GM12878 (cell line): ENCODE measurements around the gene PIP. TPM values are rescaled to one million over a fixed set of nuclear protein-coding genes. Genes with fewer than 3 reads are reported as not detected.
"Not testable (repeated sequence)": the region's sequence is repeated elsewhere in the genome, so short reads cannot be mapped to it uniquely, and the experiment has no call there.

Experiments used
- ATAC-seq: fragments of 200-7000 bp; cut with Tn5 transposase; 3 replicates; pipeline ENCODE4 v1.9.1; 2020; ENCODE audit warnings: mild to moderate bottlenecking, moderate library complexity
- Bru-seq: library from RNA; stranded (reverse); fragments of 400-500 nt; gene quantifications from one replicate; lab custom pipeline; 2021; lab: Mats Ljungman, UMichigan
- BruChase-seq, 2 experiments: library from RNA; stranded (reverse); fragments of 400-500 nt; gene quantifications; one replicate each; lab custom pipeline; 2021; lab: Mats Ljungman, UMichigan
- BruUV-seq: library from RNA; stranded (reverse); fragments of 400-500 nt; replicated peaks from 2 replicates; lab custom pipeline; 2021; lab: Mats Ljungman, UMichigan
- CTCF ChIA-PET: fragments of 300-600 bp; sonication (Branson Sonifier 250); formaldehyde crosslinking; extraction: SDS; loops from one replicate; lab custom pipeline; 2021; ENCODE audit warnings: inconsistent platforms; lab: Yijun Ruan, JAX
- POLR2A ChIA-PET: fragments of 350-600 bp; formaldehyde crosslinking; extraction: SDS; loops from one replicate; lab custom pipeline; 2021; ENCODE audit warnings: inconsistent platforms; lab: Charles Lee
- RAD21 ChIA-PET: fragments of 300-600 bp; sonication (Branson Sonifier 250); formaldehyde crosslinking; loops from one replicate; lab custom pipeline; 2023; ENCODE audit warnings: antibody characterized with exemption; ENCODE audit not compliant: unreplicated experiment; lab: Charles Lee
- SMC1A ChIA-PET: fragments of 300-600 bp; sonication (Branson Sonifier 250); formaldehyde crosslinking; loops from one replicate; lab custom pipeline; 2023; ENCODE audit not compliant: unreplicated experiment, uncharacterized antibody; lab: Charles Lee
- DNase-seq: peaks from one replicate; pipeline ENCODE4 v3.0.0-alpha.2; 2011; ENCODE audit warnings: low read depth, low spot score
- FAIRE-seq: peaks from 3 replicates; lab custom pipeline; 2011; peaks lifted over from hg19 to GRCh38; lab: Jason Lieb, UNC
- H2AFZ ChIP-seq: 2 replicates; pipeline ENCODE4 v1.6.0; 2011; ENCODE audit warnings: low read depth, low read length, control low read depth; ENCODE audit not compliant: control insufficient read depth
- H3K27ac ChIP-seq: 2 replicates; pipeline ENCODE4 v1.5.1; 2011; ENCODE audit warnings: control low read depth; ENCODE audit not compliant: control insufficient read depth, insufficient read depth
- H3K27me3 ChIP-seq, 2 experiments: replicated peaks in 1 of 2; 2 replicates each; pipeline versions ENCODE4 v1.6.0 to v1.6.1; 2011; ENCODE audit warnings: low read length in 1 of 2; ENCODE audit not compliant: control insufficient read depth in 2 of 2, insufficient read depth in 2 of 2
- H3K36me3 ChIP-seq, 2 experiments: 2 replicates each; pipeline ENCODE4 v1.5.1; 2011; ENCODE audit warnings: low read length in 1 of 2; ENCODE audit not compliant: control insufficient read depth in 2 of 2, insufficient read depth in 2 of 2
- H3K4me1 ChIP-seq: 2 replicates; pipeline ENCODE4 v1.6.1; 2011; ENCODE audit warnings: mild to moderate bottlenecking, low read length, moderate library complexity, mixed read lengths; ENCODE audit not compliant: control insufficient read depth, insufficient read depth
- H3K4me2 ChIP-seq: 2 replicates; pipeline ENCODE4 v1.6.0; 2011; ENCODE audit warnings: control low read depth; ENCODE audit not compliant: control insufficient read depth, insufficient read depth
- H3K4me3 ChIP-seq: fragments of 200-600 bp; sonication (generic); 2 replicates; pipeline ENCODE4 v1.5.1; 2016
- H3K79me2 ChIP-seq: 2 replicates; pipeline ENCODE4 v1.6.0; 2011; ENCODE audit warnings: low read length; ENCODE audit not compliant: control insufficient read depth, insufficient read depth
- H3K9ac ChIP-seq: 2 replicates; pipeline ENCODE4 v1.8.0; 2011; ENCODE audit warnings: low read length, control low read depth, mixed read lengths; ENCODE audit not compliant: control insufficient read depth, insufficient read depth
- H3K9me3 ChIP-seq: replicated peaks from 3 replicates; pipeline ENCODE4 v1.5.1; 2011; ENCODE audit warnings: mild to moderate bottlenecking, low read length; ENCODE audit not compliant: control insufficient read depth, insufficient read depth
- H4K20me1 ChIP-seq: 2 replicates; pipeline ENCODE4 v1.6.0; 2011; ENCODE audit not compliant: control insufficient read depth, insufficient read depth
- BHLHE40 ChIP-seq, 2 experiments: fragments of 450-650 bp in 1 of 2; IDR thresholded peaks; 2 replicates each; pipeline ENCODE4 v1.6.1; 2011 to 2017; ENCODE audit warnings: low read depth in 2 of 2, borderline replicate concordance in 1 of 2, improper control_type of control experiment in 1 of 2, low read length in 1 of 2, mild to moderate bottlenecking in 1 of 2
- FOXK2 ChIP-seq: fragments of 450-650 bp; IDR thresholded peaks from 2 replicates; pipeline ENCODE4 v1.6.1; 2017; ENCODE audit warnings: mild to moderate bottlenecking, moderate library complexity
- RCOR1 ChIP-seq: conservative IDR thresholded peaks from 2 replicates; pipeline ENCODE4 v1.6.1; 2012; ENCODE audit warnings: low read depth, low read length, improper control_type of control experiment
- RFX5 ChIP-seq: IDR thresholded peaks from 2 replicates; pipeline ENCODE4 v1.6.1; 2011; ENCODE audit warnings: low read depth, low read length, improper control_type of control experiment
- RUNX3 ChIP-seq: IDR thresholded peaks from 2 replicates; pipeline ENCODE4 v1.6.1; 2012; ENCODE audit warnings: low read length, inconsistent platforms
- SREBF2 ChIP-seq: IDR thresholded peaks from 2 replicates; pipeline ENCODE4 v1.6.1; 2012; ENCODE audit warnings: mild to moderate bottlenecking, low read length
- TCF7 ChIP-seq: IDR thresholded peaks from 2 replicates; pipeline ENCODE4 v1.6.1; 2014; ENCODE audit warnings: antibody characterized with exemption, borderline replicate concordance
- ZNF24 ChIP-seq: fragments of 450-650 bp; IDR thresholded peaks from 2 replicates; pipeline ENCODE4 v1.6.1; 2017; ENCODE audit warnings: antibody characterized with exemption, mild to moderate bottlenecking
- WGBS: methylation state at CpG from one replicate; pipeline ENCODE4 v1.1.6; 2016; ENCODE audit warnings: low lambda C conversion rate; ENCODE audit not compliant: insufficient replicate concordance, insufficient coverage; ENCODE audit errors: missing lambda C conversion rate; 5-methylcytosine and 5-hydroxymethylcytosine counted together
- in situ Hi-C: fragments of 300-500 bp; cut with MboI; formaldehyde crosslinking; loops from 9 replicates; pipeline ENCODE4 v1.14.3; 2018; ENCODE audit warnings: mixed read lengths
- intact Hi-C: fragments of 100-400 bp; cut with micrococcal nuclease; formaldehyde crosslinking; loops from one replicate; pipeline ENCODE4 v1.14.2; 2022; ENCODE audit not compliant: unreplicated experiment
- long read RNA-seq, 2 experiments: library from polyadenylated mRNA; unstranded; transcript quantifications; one replicate each; pipeline ENCODE4 v2.0.0, GENCODE V29; 2019 to 2020
- polyA minus RNA-seq, 3 experiments: library from RNA; depleted of rRNA, polyadenylated mRNA; stranded (reverse); fragments of >200 nt; gene quantifications; 2 replicates each; pipeline ENCODE4 v1.2.3, GENCODE V29; 2011
- polyA plus RNA-seq, 11 experiments: library from polyadenylated mRNA; depleted of rRNA in 4 of 11; unstranded in 6 of 11; stranded (reverse) in 5 of 11; fragments of >200 nt; fragmentation: Nextera tagmentation in 4 of 11; fragmentation: Illumina TruSeq in 1 of 11; extraction: Ambion mirVana in 4 of 11; extraction: Trizol in 1 of 11; gene quantifications; 1 replicate in 1 of 11; 2 replicates in 10 of 11; pipeline versions ENCODE4 v1.2.1 to v1.2.3, GENCODE V29; 2011 to 2016; ENCODE audit warnings: inconsistent platforms in 2 of 11, missing spikeins in 2 of 11, low read depth in 1 of 11
- total RNA-seq, 4 experiments: library from RNA; depleted of rRNA in 3 of 4; stranded (reverse); fragments of >200 nt in 3 of 4; fragmentation: Illumina TruSeq in 1 of 4; extraction: Trizol in 1 of 4; gene quantifications; 2 replicates each; pipeline versions ENCODE4 v1.2.1 to v1.2.3, GENCODE V29; 2013 to 2021

The PIP gene
- not detected in 2 replicates for total RNA-seq (2013; cell fraction: nucleolus; rRNA removed)
- total RNA-seq (2014; rRNA removed) = not detected in 2 replicates
- total RNA-seq (2014; rRNA removed; fragmentation: Illumina TruSeq; extraction: Trizol) = not detected in 2 replicates
- total RNA-seq (2021) = not detected in 2 replicates
- polyA plus RNA-seq (2011; ENCODE audit: low read depth) = not detected
- polyA plus RNA-seq (2011; rRNA removed) = not detected in 2 replicates
- not detected in 2 replicates for polyA plus RNA-seq (2011; cell fraction: cytosol; rRNA removed)
- polyA plus RNA-seq (2011; cell fraction: nucleus; rRNA removed) = not detected in 2 replicates
- not detected in 2 replicates for polyA plus RNA-seq (2012)
- not detected in 2 replicates for polyA plus RNA-seq (2014; fragmentation: Illumina TruSeq; extraction: Trizol)
- not detected for polyA plus RNA-seq (2014; fragmentation: Nextera tagmentation; extraction: Ambion mirVana)
- polyA plus RNA-seq (2014; rRNA removed) = not detected in 2 replicates
- not detected for polyA plus RNA-seq (2016; fragmentation: Nextera tagmentation; extraction: Ambion mirVana)
- not detected in 2 replicates for polyA minus RNA-seq (2011; rRNA and poly(A)+ RNA removed)
- not detected in 2 replicates for polyA minus RNA-seq (2011; cell fraction: cytosol; rRNA and poly(A)+ RNA removed)
- not detected in 2 replicates for polyA minus RNA-seq (2011; cell fraction: nucleus; rRNA and poly(A)+ RNA removed)
- Bru-seq, nascent RNA = not detected
- BruChase-seq, experiment 1, labeled RNA remaining after a 6-hour chase = not detected
- BruChase-seq, experiment 2, labeled RNA remaining after a 2-hour chase = not detected
- long read RNA-seq, experiment 1 = 0 reads
- long read RNA-seq, experiment 2 = 0 reads

GRCh38 chr7:143131781-143132180, at the start of gene PIP:
TSS of gene PIP (plus strand) at chr7:143132077. CDS start at chr7:143132117, 40 bp downstream.
- ATAC-seq = no peak
- in situ Hi-C loops (no loop called here), intact Hi-C loops (no loop called here)
- Histone ChIP-seq H3K4me2 (no peak within 1 kb of the TSS), H3K27ac (no peak within 1 kb of the TSS), H3K27me3 (no peaks in the 10 kb centered on the region), H4K20me1 (no peaks in the 10 kb centered on the region; the same call in 1 of the 2 replicates), H3K4me1 (no peaks in the 10 kb centered on the region), H3K9me3 (no peaks in the 10 kb centered on the region), H3K4me3 (no peak within 1 kb of the TSS), H3K36me3 (no peaks in the 10 kb centered on the region), H3K9ac (no peak within 1 kb of the TSS), H3K79me2 (no peaks in the 10 kb centered on the region), H2AFZ (no peak within 1 kb of the TSS)
- ChIA-PET RAD21 (no interaction called here), CTCF (no interaction called here), POLR2A (no interaction called here), SMC1A (interaction anchor here (1.0 kb wide), 1 partner anchor 12 kb away, joined by 4 read pairs; no protein-coding TSS in a partner anchor)
- FAIRE-seq = no peak
- no TSS peak for BruUV-seq
- 20% methylated on average over 4 of the region's 4 CpGs for WGBS
- TF ChIP-seq RCOR1 (no peak), RFX5 (no peak), TCF7 (no peak), BHLHE40 (IDR thresholded peaks at IDR 0.05; ENCODE audit: borderline replicate concordance in 1 of 2, low read depth in 2 of 2, low read length in 1 of 2) (no peak)
- no peak for DNase-seq

GRCh38 chr7:143085109-143085508, 46.8 kb upstream of the PIP start:
- TF ChIP-seq RUNX3 = no peak
- TF ChIP-seq SREBF2 = no peak
- no peak for TF ChIP-seq FOXK2
- no peak for TF ChIP-seq ZNF24
- intact Hi-C loops (no loop called here), in situ Hi-C loops (no loop called here)
- ChIA-PET SMC1A (interaction anchor here (1.0 kb wide), 1 partner anchor 41 kb away, joined by 3 read pairs; no protein-coding TSS in a partner anchor), POLR2A (no interaction called here), CTCF (no interaction called here), RAD21 (no interaction called here)
- Histone ChIP-seq H3K27ac (no peak overlapping the region), H3K79me2 (no peaks in the 10 kb centered on the region), H3K4me2 (no peak overlapping the region), H3K9ac (no peak overlapping the region), H4K20me1 (no peaks in the 10 kb centered on the region), H2AFZ (no peak overlapping the region), H3K4me3 (no peak overlapping the region), H3K27me3 (no peaks in the 10 kb centered on the region), H3K4me1 (no peaks in the 10 kb centered on the region; the same call in 1 of the 2 replicates), H3K9me3 (no peaks in the 10 kb centered on the region), H3K36me3 (no peaks in the 10 kb centered on the region)
- ATAC-seq (no peak), DNase-seq (no peak), FAIRE-seq (no peak)
- WGBS = 0% methylated on average over 1 of the region's 1 CpG
- BruUV-seq = no TSS peak

- H3K36me3 ChIP-seq, CTCF ChIA-PET, H3K79me2 ChIP-seq, ATAC-seq, H3K27ac ChIP-seq, H3K4me2 ChIP-seq, H3K4me1 ChIP-seq, intact Hi-C loops, H3K9me3 ChIP-seq, H3K9ac ChIP-seq, H3K27me3 ChIP-seq, H2AFZ ChIP-seq, in situ Hi-C loops, FAIRE-seq, H4K20me1 ChIP-seq, DNase-seq, H3K4me3 ChIP-seq, POLR2A ChIA-PET, RAD21 ChIA-PET, BruUV-seq: not testable (repeated sequence)
- SMC1A ChIA-PET = interaction anchor here (1.0 kb wide), 1 partner anchor 41 kb away, joined by 3 read pairs; no protein-coding TSS in a partner anchor
- WGBS = 3% methylated on average over 2 of the region's 3 CpGs
These were observed 46.3 kb upstream of the PIP start for GRCh38 chr7:143085610-143086009.
